Measurements from ENCODE around the gene SLC22A23. TPM values are rescaled to one million over a fixed set of nuclear protein-coding genes. Genes with fewer than 3 reads are reported as not detected.

SLC22A23 gene
- total and polyA plus RNA-seq, 4 donors: 26.9 to 56.8 (median 41.7) TPM

DNA sequence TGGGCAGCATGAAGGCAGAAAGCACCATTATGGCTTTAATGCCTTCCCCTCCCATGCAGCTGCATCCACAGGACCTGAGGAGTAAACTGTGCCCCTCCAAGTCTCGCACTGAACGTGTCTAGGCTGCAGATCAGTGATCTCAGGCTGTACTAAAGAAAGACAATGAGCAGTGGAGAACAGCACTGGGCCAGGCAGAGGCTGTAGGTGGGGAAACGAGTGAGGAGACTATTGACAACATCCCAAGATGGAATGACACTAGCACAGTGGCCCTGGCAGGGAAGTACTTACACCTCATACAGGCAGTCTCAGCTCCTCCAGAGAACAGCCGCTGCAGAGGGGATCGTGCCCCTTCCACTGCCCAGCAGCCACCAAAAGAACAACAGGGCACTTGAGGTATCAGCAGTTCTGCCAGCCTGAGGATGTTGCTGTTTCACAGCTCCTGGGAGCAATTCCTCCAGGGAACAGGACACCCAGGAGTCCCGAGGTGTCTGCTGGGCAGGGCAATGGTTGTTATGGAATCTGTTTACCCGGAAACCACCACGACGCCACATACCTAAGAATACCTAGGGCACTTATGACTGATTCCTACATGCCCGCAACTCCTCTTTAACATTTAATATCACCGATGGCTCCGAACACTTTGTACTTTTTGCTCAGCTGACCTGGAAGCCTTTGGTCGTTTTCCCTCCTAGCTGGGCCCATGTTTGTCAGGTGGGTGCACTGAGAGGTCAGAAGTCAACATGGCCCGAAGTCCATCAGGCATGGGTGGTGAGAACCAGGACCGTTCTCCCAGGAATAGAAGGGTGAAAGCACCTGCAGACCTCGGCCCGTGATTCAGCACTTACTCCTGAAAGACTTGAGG is 79.1 kb downstream of the SLC22A23 start:
- Histone ChIP-seq H3K9me3 (ENCODE audit: control insufficient read depth, insufficient read depth, low read length) (no peaks in the 10 kb centered on the region), H3K36me3 (ENCODE audit: control insufficient read depth, insufficient read depth, low read length) (no peaks in the 10 kb centered on the region), H3K4me3 (ENCODE audit: low read depth, low read length) (no peak overlapping the region), H3K27me3 (ENCODE audit: control insufficient read depth, insufficient read depth, low read length) (no peaks in the 10 kb centered on the region), H3K4me1 (ENCODE audit: control insufficient read depth, insufficient read depth, low read length) (peaks cover 40% of the 10 kb centered on the region), H3K27ac (ENCODE audit: low read depth, low read length) (no peak overlapping the region)
- no peak for DNase-seq (ENCODE audit: low read depth in 4 of 6, low spot score in 6 of 6)
- 84% methylated on average over 17 of the region's 17 CpGs for WGBS (ENCODE audit: insufficient coverage)

DNA sequence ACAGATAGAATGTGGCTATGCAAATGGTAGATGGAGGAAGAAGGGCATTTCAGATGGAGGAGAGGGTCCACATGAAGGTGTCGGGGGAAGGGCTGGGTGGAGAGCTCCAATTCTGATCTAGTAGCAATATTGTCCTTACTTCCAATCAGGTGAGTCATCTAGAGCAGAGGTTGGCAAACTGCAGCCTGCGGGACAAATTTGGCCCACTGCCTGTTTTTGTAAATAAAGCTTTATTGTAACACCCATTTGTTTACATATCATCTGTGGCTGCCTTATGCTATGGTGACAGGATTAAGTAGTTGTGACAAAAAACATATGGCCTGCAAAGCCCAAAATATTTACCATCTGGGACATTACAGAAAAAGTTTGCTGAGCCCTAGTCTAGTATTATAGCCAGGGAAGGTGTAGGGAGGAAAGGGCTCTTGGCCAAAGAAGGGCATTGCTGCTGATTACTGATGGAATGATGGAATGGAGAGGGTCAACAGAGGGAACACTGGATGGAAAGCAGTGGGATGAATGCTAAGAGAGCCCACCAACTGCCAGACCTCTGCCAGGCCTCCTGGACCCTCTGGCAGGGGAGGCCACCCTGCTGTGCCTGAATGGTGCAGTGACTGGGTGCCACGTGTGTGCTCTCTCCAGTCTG is 79.8 kb downstream of the SLC22A23 start:
- peaks cover 44% of the 10 kb centered on the region for H3K4me1 ChIP-seq (ENCODE audit: control insufficient read depth, insufficient read depth, low read length)
- no peaks in the 10 kb centered on the region for H3K9me3 ChIP-seq (ENCODE audit: control insufficient read depth, insufficient read depth, low read length)
- peak overlapping the region; percentile 71 for H3K27ac ChIP-seq (ENCODE audit: low read depth, low read length)
- no peak overlapping the region for H3K4me3 ChIP-seq (ENCODE audit: low read depth, low read length)
- no peaks in the 10 kb centered on the region for H3K27me3 ChIP-seq (ENCODE audit: control insufficient read depth, insufficient read depth, low read length)
- no peak for DNase-seq (ENCODE audit: low read depth in 4 of 6, low spot score in 6 of 6)
- 57% methylated on average over 1 of the region's 3 CpGs for WGBS (ENCODE audit: insufficient coverage)
- peaks cover 4% of the 10 kb centered on the region for H3K36me3 ChIP-seq (ENCODE audit: control insufficient read depth, insufficient read depth, low read length)

DNA sequence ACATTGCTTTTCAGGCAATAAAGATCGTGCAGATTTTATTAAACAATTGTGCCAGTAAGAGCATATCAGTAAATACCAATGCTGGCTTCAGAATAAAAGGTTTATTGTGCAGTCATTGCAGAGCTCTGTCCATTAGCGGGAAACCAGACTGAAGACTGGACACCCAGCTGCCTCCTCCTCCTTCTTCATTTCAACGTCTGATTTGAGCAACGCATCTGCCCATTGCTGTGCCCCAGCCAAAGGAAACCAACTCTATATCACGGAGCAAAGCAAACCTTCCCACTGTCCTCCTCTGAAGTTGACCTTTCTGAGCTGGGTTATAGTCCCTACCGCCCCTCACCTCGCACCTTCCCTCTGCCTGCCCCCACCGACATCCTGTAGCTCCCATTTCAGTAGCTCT is 80.8 kb downstream of the SLC22A23 start:
- H3K27me3 ChIP-seq (ENCODE audit: control insufficient read depth, insufficient read depth, low read length): no peaks in the 10 kb centered on the region
- H3K36me3 ChIP-seq (ENCODE audit: control insufficient read depth, insufficient read depth, low read length): peaks cover 4% of the 10 kb centered on the region
- 67% methylated on average over 7 of the region's 8 CpGs for WGBS (ENCODE audit: insufficient coverage)
- no peak for DNase-seq (ENCODE audit: low read depth in 4 of 6, low spot score in 6 of 6)
- H3K27ac ChIP-seq (ENCODE audit: low read depth, low read length): peak overlapping the region; percentile 71
- peaks cover 35% of the 10 kb centered on the region for H3K4me1 ChIP-seq (ENCODE audit: control insufficient read depth, insufficient read depth, low read length)
- no peak overlapping the region for H3K4me3 ChIP-seq (ENCODE audit: low read depth, low read length)
- H3K9me3 ChIP-seq (ENCODE audit: control insufficient read depth, insufficient read depth, low read length): no peaks in the 10 kb centered on the region

DNA sequence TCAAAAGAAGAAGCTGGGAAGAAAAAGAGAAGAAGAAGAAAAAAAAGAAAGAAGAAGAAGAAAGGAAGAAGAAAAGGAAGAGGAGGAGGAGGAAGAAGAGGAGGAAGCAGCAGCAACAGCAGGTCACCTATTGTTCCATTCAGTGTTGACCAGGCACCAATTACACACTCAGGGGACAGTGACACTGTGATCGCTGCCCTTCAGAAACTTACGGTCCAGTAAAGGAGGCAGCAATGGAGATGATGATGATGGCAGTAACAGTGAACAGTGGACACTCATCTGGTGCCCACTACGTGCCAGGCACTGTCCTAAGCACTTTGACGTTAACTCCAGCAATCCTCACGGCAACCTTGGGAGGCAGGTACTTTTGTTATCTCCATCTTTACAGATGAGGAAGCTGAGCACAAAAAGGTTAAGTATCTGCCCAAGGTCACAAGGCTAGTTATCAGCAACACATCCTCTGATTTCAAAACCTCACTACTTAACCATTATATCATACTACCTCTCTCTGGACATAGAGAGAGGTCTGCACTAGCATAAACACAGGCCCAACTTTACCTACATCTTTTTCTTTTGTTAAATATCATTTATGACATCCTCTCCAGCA is 83.2 kb downstream of the SLC22A23 start:
- Histone ChIP-seq H3K4me3 (ENCODE audit: low read depth, low read length) (no peak overlapping the region), H3K9me3 (ENCODE audit: control insufficient read depth, insufficient read depth, low read length) (no peaks in the 10 kb centered on the region), H3K36me3 (ENCODE audit: control insufficient read depth, insufficient read depth, low read length) (peaks cover 8% of the 10 kb centered on the region), H3K27me3 (ENCODE audit: control insufficient read depth, insufficient read depth, low read length) (no peaks in the 10 kb centered on the region), H3K27ac (ENCODE audit: low read depth, low read length) (no peak overlapping the region), H3K4me1 (ENCODE audit: control insufficient read depth, insufficient read depth, low read length) (peaks cover 29% of the 10 kb centered on the region)
- 76% methylated on average over 2 of the region's 5 CpGs for WGBS (ENCODE audit: insufficient coverage)
- no peak for DNase-seq (ENCODE audit: low read depth in 4 of 6, low spot score in 6 of 6)

DNA sequence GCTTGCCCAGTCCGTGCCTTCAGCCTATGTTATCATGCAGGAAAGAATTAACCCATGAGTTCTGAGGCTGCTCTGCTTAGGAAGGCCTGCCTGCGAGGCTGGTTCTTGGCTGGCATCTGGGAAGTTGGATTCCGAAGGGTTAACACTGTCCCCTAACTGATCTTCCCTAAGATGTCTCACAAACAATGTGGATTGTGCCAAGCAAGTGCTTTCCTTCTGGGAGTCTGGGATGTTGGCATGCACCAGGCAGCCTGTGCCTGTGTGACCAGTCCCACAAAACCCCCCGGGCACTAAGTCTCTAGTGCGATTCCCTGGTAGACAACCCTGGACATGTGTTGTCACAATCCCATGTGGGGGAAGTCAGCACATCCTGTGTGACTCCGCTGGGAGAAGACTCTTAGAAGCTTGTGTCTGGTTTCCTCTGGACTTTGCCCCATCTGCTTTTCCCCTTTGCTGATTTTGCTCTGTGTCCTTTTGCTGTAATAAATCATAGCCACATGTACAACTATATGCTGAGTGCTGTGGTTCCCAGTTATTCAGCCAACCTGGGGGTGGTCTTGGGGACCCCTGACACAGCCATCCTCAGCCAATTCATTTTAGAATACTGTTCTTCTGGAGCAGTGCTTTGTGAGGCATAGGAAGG is 83.8 kb downstream of the SLC22A23 start:
- DNase-seq (ENCODE audit: low read depth in 4 of 6, low spot score in 6 of 6): no peak
- Histone ChIP-seq H3K27me3 (ENCODE audit: control insufficient read depth, insufficient read depth, low read length) (no peaks in the 10 kb centered on the region), H3K9me3 (ENCODE audit: control insufficient read depth, insufficient read depth, low read length) (no peaks in the 10 kb centered on the region), H3K36me3 (ENCODE audit: control insufficient read depth, insufficient read depth, low read length) (peaks cover 8% of the 10 kb centered on the region), H3K27ac (ENCODE audit: low read depth, low read length) (no peak overlapping the region), H3K4me3 (ENCODE audit: low read depth, low read length) (no peak overlapping the region), H3K4me1 (ENCODE audit: control insufficient read depth, insufficient read depth, low read length) (peaks cover 31% of the 10 kb centered on the region)
- 73% methylated on average over 5 of the region's 6 CpGs for WGBS (ENCODE audit: insufficient coverage)

DNA sequence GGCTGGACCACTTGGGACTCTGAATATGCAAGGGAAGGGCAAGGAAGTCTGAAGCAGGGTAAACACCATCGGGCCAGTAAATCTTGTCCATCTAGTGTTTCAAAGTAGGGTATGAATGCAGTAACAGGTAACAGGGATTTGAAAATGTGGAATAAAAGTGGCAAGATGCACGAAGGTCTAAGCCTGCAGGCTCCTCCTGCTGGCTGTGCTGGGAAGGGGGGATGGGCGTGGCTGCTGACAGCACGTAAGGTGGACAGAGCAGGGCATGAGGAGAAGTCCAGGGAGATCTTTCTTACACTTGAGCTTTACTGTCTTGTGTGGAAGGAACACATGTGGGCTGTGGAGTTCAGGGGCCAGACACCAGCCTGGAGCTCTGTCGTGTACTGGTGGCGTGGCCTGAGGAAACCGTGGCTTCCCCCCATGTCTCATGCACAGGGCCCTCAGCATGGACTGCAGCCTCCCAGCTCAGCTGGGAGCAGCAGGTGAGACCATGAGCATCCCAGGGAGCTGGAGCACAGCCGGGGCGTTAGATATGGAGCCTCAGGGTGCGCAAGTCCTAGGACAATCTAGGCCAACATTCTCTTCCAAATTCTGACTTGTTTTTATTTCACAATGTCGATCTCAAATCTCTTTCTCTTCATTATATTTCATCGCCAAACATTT is 84.5 kb downstream of the SLC22A23 start:
- Histone ChIP-seq H3K27ac (ENCODE audit: low read depth, low read length) (no peak overlapping the region), H3K4me1 (ENCODE audit: control insufficient read depth, insufficient read depth, low read length) (peaks cover 29% of the 10 kb centered on the region), H3K27me3 (ENCODE audit: control insufficient read depth, insufficient read depth, low read length) (no peaks in the 10 kb centered on the region), H3K36me3 (ENCODE audit: control insufficient read depth, insufficient read depth, low read length) (peaks cover 8% of the 10 kb centered on the region), H3K4me3 (ENCODE audit: low read depth, low read length) (no peak overlapping the region), H3K9me3 (ENCODE audit: control insufficient read depth, insufficient read depth, low read length) (no peaks in the 10 kb centered on the region)
- DNase-seq (ENCODE audit: low read depth in 4 of 6, low spot score in 6 of 6): no peak
- 93% methylated on average over 11 of the region's 12 CpGs for WGBS (ENCODE audit: insufficient coverage)

- Histone ChIP-seq H3K4me3 (ENCODE audit: low read depth, low read length) (no peak overlapping the region), H3K27ac (ENCODE audit: low read depth, low read length) (no peak overlapping the region), H3K27me3 (ENCODE audit: control insufficient read depth, insufficient read depth, low read length) (no peaks in the 10 kb centered on the region), H3K36me3 (ENCODE audit: control insufficient read depth, insufficient read depth, low read length) (peaks cover 8% of the 10 kb centered on the region), H3K4me1 (ENCODE audit: control insufficient read depth, insufficient read depth, low read length) (peaks cover 20% of the 10 kb centered on the region), H3K9me3 (ENCODE audit: control insufficient read depth, insufficient read depth, low read length) (no peaks in the 10 kb centered on the region)
- WGBS (ENCODE audit: insufficient coverage): 83% methylated on average over 3 of the region's 5 CpGs
- no peak for DNase-seq (ENCODE audit: low read depth in 4 of 6, low spot score in 6 of 6)
Measured at GRCh38 chr6:3371222-3371949, 85.5 kb downstream of the SLC22A23 start.

DNA sequence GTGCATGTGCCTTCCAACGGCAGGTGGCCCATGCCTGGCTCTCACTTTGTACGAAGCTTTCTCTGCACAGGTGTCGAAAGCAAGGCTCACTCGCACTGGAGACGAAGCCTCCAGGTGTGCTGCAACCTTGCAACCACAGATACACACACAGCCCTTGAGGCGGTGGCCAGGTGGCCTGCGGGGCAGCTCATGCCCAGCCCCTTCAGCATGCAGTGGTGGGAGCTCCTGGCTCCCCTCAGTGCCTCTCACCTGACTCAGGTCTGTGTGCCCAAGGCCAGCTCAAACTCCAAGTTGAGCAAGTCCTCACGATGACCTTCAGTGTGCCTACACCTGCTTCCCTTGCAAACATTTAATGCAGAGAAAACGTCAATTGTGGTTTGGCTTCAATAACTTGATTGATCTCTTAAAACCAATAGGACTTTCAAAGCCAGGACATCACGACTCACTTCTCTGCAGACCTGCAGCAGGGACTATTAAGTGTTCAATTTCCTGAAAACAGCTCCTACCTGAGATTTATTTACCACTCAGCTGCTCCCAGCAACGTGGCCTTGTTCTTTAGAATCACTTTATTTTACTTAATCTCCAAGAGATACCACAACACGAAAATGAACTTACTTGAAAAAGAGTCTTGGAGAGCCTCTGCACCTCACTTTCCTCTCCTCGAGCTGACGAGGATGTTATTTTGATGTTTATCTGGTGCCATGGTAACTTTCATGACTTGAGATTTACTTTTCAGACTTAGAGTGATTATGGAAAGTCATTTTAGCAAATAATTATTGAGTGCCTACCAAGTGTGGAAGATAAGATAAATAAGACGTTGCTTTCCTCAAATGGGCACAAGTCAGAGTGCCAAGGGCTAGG is 86.3 kb downstream of the SLC22A23 start:
- no peak overlapping the region for H3K27ac ChIP-seq (ENCODE audit: low read depth, low read length)

More for the DNA sequence above, 86.3 kb downstream of the SLC22A23 start:
- peaks cover 8% of the 10 kb centered on the region for H3K36me3 ChIP-seq (ENCODE audit: control insufficient read depth, insufficient read depth, low read length)
- peaks cover 16% of the 10 kb centered on the region for H3K4me1 ChIP-seq (ENCODE audit: control insufficient read depth, insufficient read depth, low read length)
- no peak for DNase-seq (ENCODE audit: low read depth in 4 of 6, low spot score in 6 of 6)
- H3K27me3 ChIP-seq (ENCODE audit: control insufficient read depth, insufficient read depth, low read length): no peaks in the 10 kb centered on the region
- H3K4me3 ChIP-seq (ENCODE audit: low read depth, low read length): no peak overlapping the region
- 73% methylated on average over 12 of the region's 15 CpGs for WGBS (ENCODE audit: insufficient coverage)
- no peaks in the 10 kb centered on the region for H3K9me3 ChIP-seq (ENCODE audit: control insufficient read depth, insufficient read depth, low read length)

Measured in spinal cord (tissue), 10 donors.